Measurements from ENCODE around the gene CLNK. TPM values are rescaled to one million over a fixed set of nuclear protein-coding genes. Genes with fewer than 3 reads are reported as not detected.

Gene CLNK
- total and polyA plus RNA-seq, 2 donors (not counting 1 experiment from before 2014, with no cell fraction given), result 0.57 to 0.75 TPM

DNA sequence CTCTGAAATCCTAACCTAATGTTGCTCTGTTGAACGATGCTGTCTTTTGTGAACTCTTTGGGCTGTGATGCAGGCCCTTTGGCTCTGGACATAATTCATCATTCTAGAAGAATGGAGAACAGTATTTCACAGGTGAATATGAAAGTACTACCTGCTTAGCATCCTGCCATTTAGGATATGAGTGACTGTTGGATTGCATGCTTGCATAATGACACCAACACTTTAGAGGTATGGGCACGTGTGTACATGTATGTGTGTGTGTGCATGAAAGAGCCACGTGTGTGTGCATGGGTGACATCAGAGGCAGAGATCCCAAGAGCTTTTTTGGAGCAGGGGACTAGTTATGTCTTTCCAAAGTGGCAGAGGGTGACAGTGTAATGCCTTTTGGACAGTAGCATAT is 157.1 kb downstream of the CLNK start:
- H4K20me1 ChIP-seq (ENCODE audit: control insufficient read depth, insufficient read depth, low read length, poor library complexity, severe bottlenecking), result no peaks in the 10 kb centered on the region
- H3K9ac ChIP-seq (ENCODE audit: low read length), result no peak overlapping the region
- Mint-ChIP-seq H3K9me3 (ENCODE audit: insufficient read depth) (no peaks in the 10 kb centered on the region), H3K27me3 (peaks cover 7% of the 10 kb centered on the region), H3K4me1 (no peaks in the 10 kb centered on the region), H3K4me3 (no peak overlapping the region), H3K27ac (no peak overlapping the region)
- ChIA-PET CTCF (interaction anchor here (1.0 to 1.6 kb wide), 2 partner anchors 8 to 377 kb away, joined by 3 to 7 read pairs; no protein-coding TSS in a partner anchor), POLR2A (no interaction called here)
- H3K27me3 ChIP-seq (replicated peaks in 1 of 4; ENCODE audit: control extremely low read depth in 1 of 4, control insufficient read depth in 3 of 4, insufficient read depth in 4 of 4, low read length in 3 of 4), result no peaks in the 10 kb centered on the region
- no peak overlapping the region for H2AFZ ChIP-seq (ENCODE audit: insufficient read depth, low read depth, low read length, poor library complexity, severe bottlenecking)
- no peak for TF ChIP-seq EZH2 (IDR thresholded peaks at IDR 0.05; ENCODE audit: borderline replicate concordance, insufficient read depth, low read depth, low read length, poor library complexity, severe bottlenecking)
- H3K27ac ChIP-seq (ENCODE audit: low read length in 2 of 2), result no peak overlapping the region
- no peak for ATAC-seq (ENCODE audit: low read depth)
- H3K36me3 ChIP-seq (replicated peaks in 1 of 2; ENCODE audit: control extremely low read depth in 1 of 2, control insufficient read depth in 1 of 2, extremely low read depth in 1 of 2, insufficient read depth in 2 of 2, low read length in 1 of 2), result no peaks in the 10 kb centered on the region
- H3K9me3 ChIP-seq (ENCODE audit: control extremely low read depth in 1 of 3, control insufficient read depth in 2 of 3, insufficient read depth in 1 of 3, low read length in 2 of 3), result no peaks in the 10 kb centered on the region
- intact Hi-C loops (cut with micrococcal nuclease), result no loop called here
- H3K4me3 ChIP-seq (ENCODE audit: control extremely low read depth in 1 of 5, extremely low read depth in 1 of 5, insufficient read depth in 1 of 5, low read depth in 2 of 5, low read length in 4 of 5), result no peak overlapping the region
- no peak for DNase-seq
- H3K4me2 ChIP-seq (replicated peaks; ENCODE audit: low read depth, low read length, poor library complexity, severe bottlenecking), result no peak overlapping the region
- 93% methylated on average over 3 of the region's 3 CpGs for WGBS (ENCODE audit: insufficient coverage)
- H3K79me2 ChIP-seq (ENCODE audit: control insufficient read depth, insufficient read depth, low read length), result no peaks in the 10 kb centered on the region
- no peaks in the 10 kb centered on the region for H3K4me1 ChIP-seq (ENCODE audit: control insufficient read depth in 2 of 2, insufficient read depth in 2 of 2, low read length in 2 of 2)

DNA sequence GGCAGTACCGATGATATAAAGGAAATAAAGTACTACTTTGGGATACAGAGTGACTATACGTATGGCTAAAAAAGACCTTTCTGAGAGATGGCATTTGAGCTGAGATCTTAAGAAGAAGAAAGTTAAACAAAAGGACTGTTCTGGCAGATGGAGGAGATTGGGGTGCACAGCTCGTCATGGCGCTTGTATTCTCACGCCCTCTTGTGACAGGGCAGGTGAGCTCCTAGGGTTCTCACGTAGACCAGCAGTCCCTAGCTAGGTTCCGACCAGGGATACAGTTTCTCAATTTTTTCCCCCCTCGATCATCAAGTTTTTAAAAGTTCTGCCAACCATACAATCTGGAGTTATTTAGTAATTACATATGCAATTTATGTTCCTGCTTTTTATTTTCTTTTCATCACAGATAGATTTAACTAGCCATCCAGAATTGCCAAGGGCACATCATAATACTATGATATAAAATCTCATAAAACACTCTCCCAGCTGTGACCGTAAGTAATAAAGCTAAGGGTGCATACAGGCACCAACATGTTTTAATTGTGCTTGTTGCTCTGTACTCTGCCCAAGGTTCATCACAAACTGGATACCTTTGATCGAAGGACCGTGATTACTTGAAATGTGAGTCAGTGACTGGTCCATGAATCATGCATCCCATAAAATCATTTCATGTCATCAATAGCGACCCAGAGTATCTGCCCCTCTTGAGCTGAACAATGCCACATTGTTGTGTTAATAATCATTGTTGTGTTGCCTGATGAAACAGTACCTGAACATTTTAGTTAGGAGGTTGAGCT is 157.9 kb downstream of the CLNK start:
- no peak overlapping the region for H3K4me3 Mint-ChIP-seq
- no peaks in the 10 kb centered on the region for H3K4me1 ChIP-seq (ENCODE audit: control insufficient read depth in 2 of 2, insufficient read depth in 2 of 2, low read length in 2 of 2)
- TF ChIP-seq EZH2 (IDR thresholded peaks at IDR 0.05; ENCODE audit: borderline replicate concordance, insufficient read depth, low read depth, low read length, poor library complexity, severe bottlenecking), result no peak
- TF ChIP-seq, protein P1, sequence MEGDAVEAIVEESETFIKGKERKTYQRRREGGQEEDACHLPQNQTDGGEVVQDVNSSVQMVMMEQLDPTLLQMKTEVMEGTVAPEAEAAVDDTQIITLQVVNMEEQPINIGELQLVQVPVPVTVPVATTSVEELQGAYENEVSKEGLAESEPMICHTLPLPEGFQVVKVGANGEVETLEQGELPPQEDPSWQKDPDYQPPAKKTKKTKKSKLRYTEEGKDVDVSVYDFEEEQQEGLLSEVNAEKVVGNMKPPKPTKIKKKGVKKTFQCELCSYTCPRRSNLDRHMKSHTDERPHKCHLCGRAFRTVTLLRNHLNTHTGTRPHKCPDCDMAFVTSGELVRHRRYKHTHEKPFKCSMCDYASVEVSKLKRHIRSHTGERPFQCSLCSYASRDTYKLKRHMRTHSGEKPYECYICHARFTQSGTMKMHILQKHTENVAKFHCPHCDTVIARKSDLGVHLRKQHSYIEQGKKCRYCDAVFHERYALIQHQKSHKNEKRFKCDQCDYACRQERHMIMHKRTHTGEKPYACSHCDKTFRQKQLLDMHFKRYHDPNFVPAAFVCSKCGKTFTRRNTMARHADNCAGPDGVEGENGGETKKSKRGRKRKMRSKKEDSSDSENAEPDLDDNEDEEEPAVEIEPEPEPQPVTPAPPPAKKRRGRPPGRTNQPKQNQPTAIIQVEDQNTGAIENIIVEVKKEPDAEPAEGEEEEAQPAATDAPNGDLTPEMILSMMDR (IDR thresholded peaks at IDR 0.05), result no peak
- no peak overlapping the region for H3K27ac Mint-ChIP-seq
- no peaks in the 10 kb centered on the region for H4K20me1 ChIP-seq (ENCODE audit: control insufficient read depth, insufficient read depth, low read length, poor library complexity, severe bottlenecking)
- DNase-seq (no peak), ATAC-seq (ENCODE audit: low read depth) (no peak)
- no peak overlapping the region for H3K9ac ChIP-seq (ENCODE audit: low read length)
- 100% methylated on average over 6 of the region's 12 CpGs for WGBS (ENCODE audit: insufficient coverage)
- no peak overlapping the region for H3K27ac ChIP-seq (ENCODE audit: low read length in 2 of 2)
- intact Hi-C loops (cut with micrococcal nuclease), result no loop called here
- H3K27me3 ChIP-seq (replicated peaks in 1 of 4; ENCODE audit: control extremely low read depth in 1 of 4, control insufficient read depth in 3 of 4, insufficient read depth in 4 of 4, low read length in 3 of 4), result no peaks in the 10 kb centered on the region
- no peaks in the 10 kb centered on the region for H3K9me3 ChIP-seq (ENCODE audit: control extremely low read depth in 1 of 3, control insufficient read depth in 2 of 3, insufficient read depth in 1 of 3, low read length in 2 of 3)
- no peak overlapping the region for H2AFZ ChIP-seq (ENCODE audit: insufficient read depth, low read depth, low read length, poor library complexity, severe bottlenecking)
- H3K4me2 ChIP-seq (replicated peaks; ENCODE audit: low read depth, low read length, poor library complexity, severe bottlenecking), result no peak overlapping the region
- H3K4me3 ChIP-seq (ENCODE audit: control extremely low read depth in 1 of 5, extremely low read depth in 1 of 5, insufficient read depth in 1 of 5, low read depth in 2 of 5, low read length in 4 of 5), result no peak overlapping the region
- peaks cover 6% of the 10 kb centered on the region for H3K27me3 Mint-ChIP-seq
- H3K36me3 ChIP-seq (replicated peaks in 1 of 2; ENCODE audit: control extremely low read depth in 1 of 2, control insufficient read depth in 1 of 2, extremely low read depth in 1 of 2, insufficient read depth in 2 of 2, low read length in 1 of 2), result no peaks in the 10 kb centered on the region
- H3K79me2 ChIP-seq (ENCODE audit: control insufficient read depth, insufficient read depth, low read length), result no peaks in the 10 kb centered on the region
- ChIA-PET POLR2A (no interaction called here), CTCF (interaction anchor here (1.0 to 1.8 kb wide), 4 partner anchors 9 to 376 kb away, joined by 3 to 7 read pairs (median 6); no protein-coding TSS in a partner anchor)
- no peaks in the 10 kb centered on the region for H3K4me1 Mint-ChIP-seq
- no peaks in the 10 kb centered on the region for H3K9me3 Mint-ChIP-seq (ENCODE audit: insufficient read depth)

All from B cell (primary cell).